ENCODE measurements around the gene PEPD.

PEPD gene

GRCh38 chr19:33382982-33383381 lies 138.6 kb downstream of the PEPD start:
- no peak for DNase-seq (ENCODE audit: low spot score)
- no peak for TF ChIP-seq CTCF (IDR thresholded peaks at IDR 0.05; ENCODE audit: extremely low read depth, missing control alignments)

- TF ChIP-seq CTCF (IDR thresholded peaks at IDR 0.05; ENCODE audit: extremely low read depth, missing control alignments) = no peak
- no peak for DNase-seq (ENCODE audit: low spot score)
These were observed 139.6 kb downstream of the PEPD start for GRCh38 chr19:33382006-33382405.

DNA sequence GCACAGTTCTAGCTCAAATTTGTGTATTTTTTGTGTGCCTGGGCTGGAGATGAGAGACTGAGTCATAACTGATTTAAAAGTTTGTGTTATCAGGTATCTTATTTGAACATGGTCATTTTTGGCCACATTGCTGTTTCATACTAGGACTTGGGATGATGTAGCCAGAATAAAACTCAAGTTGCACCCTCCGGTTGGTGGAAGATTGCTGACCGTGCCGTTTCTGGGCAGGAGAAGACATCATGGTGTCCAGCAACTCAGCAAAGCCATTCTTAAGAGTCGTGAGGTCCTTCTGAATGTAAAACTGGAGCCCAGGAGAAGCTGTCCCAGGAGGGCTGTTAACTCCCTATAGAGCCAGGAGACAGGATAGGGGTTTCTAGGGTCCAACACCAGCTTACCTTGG lies 140.5 kb downstream of the PEPD start:
- no peak for DNase-seq (ENCODE audit: low spot score)
- no peak for TF ChIP-seq CTCF (IDR thresholded peaks at IDR 0.05; ENCODE audit: extremely low read depth, missing control alignments)

DNA sequence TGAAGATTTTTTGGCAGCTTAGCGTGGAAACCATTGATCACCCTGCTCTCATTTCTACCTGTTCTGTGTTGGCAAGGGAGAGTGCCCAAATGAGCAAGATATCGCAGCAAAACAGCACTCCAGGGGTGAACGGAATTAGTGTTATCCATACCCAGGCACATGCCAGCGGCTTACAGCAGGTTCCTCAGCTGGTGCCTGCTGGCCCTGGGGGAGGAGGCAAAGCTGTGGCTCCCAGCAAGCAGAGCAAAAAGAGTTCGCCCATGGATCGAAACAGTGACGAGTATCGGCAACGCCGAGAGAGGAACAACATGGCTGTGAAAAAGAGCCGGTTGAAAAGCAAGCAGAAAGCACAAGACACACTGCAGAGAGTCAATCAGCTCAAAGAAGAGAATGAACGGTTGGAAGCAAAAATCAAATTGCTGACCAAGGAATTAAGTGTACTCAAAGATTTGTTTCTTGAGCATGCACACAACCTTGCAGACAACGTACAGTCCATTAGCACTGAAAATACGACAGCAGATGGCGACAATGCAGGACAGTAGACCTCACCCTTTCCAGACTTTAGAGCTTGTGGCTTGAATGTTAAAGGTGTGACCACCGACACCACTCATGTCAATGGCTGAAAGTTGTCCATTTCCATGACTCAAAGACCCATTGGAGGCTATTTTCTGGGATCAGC lies 142.3 kb downstream of the PEPD start:
- DNase-seq (ENCODE audit: low spot score) = no peak
- no peak for TF ChIP-seq CTCF (IDR thresholded peaks at IDR 0.05; ENCODE audit: extremely low read depth, missing control alignments)

- DNase-seq (ENCODE audit: low spot score) = no peak
These were observed 143.8 kb downstream of the PEPD start for GRCh38 chr19:33377586-33378475.

GRCh38 chr19:33376941-33377557 lies 144.5 kb downstream of the PEPD start:
- TF ChIP-seq CTCF (IDR thresholded peaks at IDR 0.05; ENCODE audit: extremely low read depth, missing control alignments) = no peak
- no peak for DNase-seq (ENCODE audit: low spot score)

More at GRCh38 chr19:33377586-33378475, 143.8 kb downstream of the PEPD start:
- no peak for TF ChIP-seq CTCF (IDR thresholded peaks at IDR 0.05; ENCODE audit: extremely low read depth, missing control alignments)

- DNase-seq (ENCODE audit: low spot score) = no peak
- no peak for TF ChIP-seq CTCF (IDR thresholded peaks at IDR 0.05; ENCODE audit: extremely low read depth, missing control alignments)
These were observed 145.2 kb downstream of the PEPD start for GRCh38 chr19:33376423-33376822.
